Measurements from ENCODE around the gene INTS3.

Gene INTS3

GRCh38 chr1:153727463-153728304 lies at the start of gene INTS3:
TSS of gene INTS3 (plus strand) at chr1:153728050. CDS start at chr1:153728635, 585 bp downstream.
- DNase-seq: peak; percentile 99

GRCh38 chr1:153678519-153679336 lies 49.1 kb upstream of the INTS3 start, which contains the start of gene NPR1:
TSS of gene NPR1 (plus strand) at chr1:153678688. CDS start at chr1:153679109, 421 bp downstream.
- peak; percentile 18 to 29 for DNase-seq

- peak in 1 of 2 donors; percentile 18 for DNase-seq
Observed at GRCh38 chr1:153679337-153680119, 48.3 kb upstream of the INTS3 start.

- DNase-seq: no peak
Observed at GRCh38 chr1:153680120-153680403, 47.8 kb upstream of the INTS3 start.

- DNase-seq: no peak
Observed at GRCh38 chr1:153682730-153683129, 45.1 kb upstream of the INTS3 start.

GRCh38 chr1:153683854-153684253 lies 44.0 kb upstream of the INTS3 start:
- DNase-seq: no peak

- DNase-seq: no peak
Observed at GRCh38 chr1:153684892-153685291, 43.0 kb upstream of the INTS3 start.

GRCh38 chr1:153685544-153686340 lies 42.1 kb upstream of the INTS3 start:
- no peak for DNase-seq

- DNase-seq: no peak
Observed at GRCh38 chr1:153687346-153688125, 40.3 kb upstream of the INTS3 start.

GRCh38 chr1:153688276-153688675 lies 39.6 kb upstream of the INTS3 start:
- DNase-seq: no peak

GRCh38 chr1:153688736-153689328 lies 39.0 kb upstream of the INTS3 start:
- no peak for DNase-seq

- no peak for DNase-seq
Observed at GRCh38 chr1:153693466-153693865, 34.4 kb upstream of the INTS3 start.

- DNase-seq: no peak
Observed at GRCh38 chr1:153696741-153697140, 31.1 kb upstream of the INTS3 start.

GRCh38 chr1:153697191-153698019 lies 30.4 kb upstream of the INTS3 start:
- no peak for DNase-seq

- no peak for DNase-seq
Observed at GRCh38 chr1:153698020-153698922, 29.6 kb upstream of the INTS3 start.

GRCh38 chr1:153698923-153699714 lies 28.7 kb upstream of the INTS3 start:
- no peak for DNase-seq

- no peak for DNase-seq
Observed at GRCh38 chr1:153699768-153700167, 28.1 kb upstream of the INTS3 start.

- DNase-seq: no peak
Observed at GRCh38 chr1:153705484-153705883, 22.4 kb upstream of the INTS3 start.

Data from activated CD4-positive, alpha-beta T cell treated with anti-CD3 and anti-CD28 coated beads for 4 hours (primary cell).